Measurements from ENCODE around the gene RAB17. TPM values are rescaled to one million over a fixed set of nuclear protein-coding genes. Genes with fewer than 3 reads are reported as not detected.

RAB17 gene
- total and polyA plus RNA-seq, 10 of the 15 experiments (the other 5 are each of a cell fraction or from before 2014, with no cell fraction given), result 0.07 to 1.4 (median 0.28) TPM; not detected in 3

DNA sequence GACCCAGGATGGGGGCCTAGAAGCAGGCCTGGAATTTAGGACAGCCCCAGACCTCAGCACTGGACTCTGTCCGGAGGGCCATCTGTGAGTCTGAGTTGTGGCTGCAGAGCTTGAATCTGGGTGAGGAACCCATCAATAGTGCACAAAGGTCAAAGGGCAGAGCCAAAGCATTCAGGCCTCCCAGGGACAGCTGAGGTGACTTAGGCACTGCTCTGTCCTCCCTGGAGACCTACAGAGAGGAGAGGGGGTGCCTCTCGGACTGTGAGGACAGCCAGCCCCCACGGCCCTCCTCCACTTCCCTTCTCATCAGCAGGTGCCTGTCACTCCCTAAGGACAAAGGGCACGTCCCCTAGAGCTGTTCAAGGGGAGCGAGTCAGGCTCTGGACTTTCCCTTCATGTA lies 49.3 kb downstream of the RAB17 start:
- 7% methylated on average over 3 of the region's 5 CpGs for WGBS (ENCODE audit: insufficient coverage, insufficient replicate concordance, low lambda C conversion rate, missing lambda C conversion rate)
- no peaks in the 10 kb centered on the region for H4K20me1 ChIP-seq (ENCODE audit: control insufficient read depth, insufficient read depth)
- H3K27me3 ChIP-seq (replicated peaks in 1 of 2; ENCODE audit: control insufficient read depth in 2 of 2, insufficient read depth in 2 of 2, low read length in 1 of 2), result peaks cover 0 to 3% of the 10 kb centered on the region in 2 experiments; a peak in 1 of 4 replicates
- ATAC-seq, result peak; percentile 65
- no peak overlapping the region for H3K9ac ChIP-seq (ENCODE audit: control insufficient read depth, insufficient read depth, low read length)
- POLR2A ChIA-PET, result interaction anchor here (1.0 to 2.5 kb wide), 4 partner anchors 10 to 28 kb away, joined by 3 to 11 read pairs (median 4); no protein-coding TSS in a partner anchor
- RAD21 ChIA-PET (ENCODE audit: unreplicated experiment), result interaction anchor here (0.5 to 2.8 kb wide), 5 partner anchors 12 to 128 kb away, joined by 3 to 13 read pairs (median 3); no protein-coding TSS in a partner anchor
- SMC1A ChIA-PET (ENCODE audit: uncharacterized antibody, unreplicated experiment), result interaction anchor here (1.0 to 3.5 kb wide), 5 partner anchors 10 to 31 kb away, joined by 3 to 16 read pairs (median 9); no protein-coding TSS in a partner anchor
- CTCF ChIA-PET, result interaction anchor here (0.8 to 2.8 kb wide), 7 partner anchors 10 to 132 kb away, joined by 3 to 18 read pairs (median 4); no protein-coding TSS in a partner anchor
- TF ChIP-seq, protein P1, sequence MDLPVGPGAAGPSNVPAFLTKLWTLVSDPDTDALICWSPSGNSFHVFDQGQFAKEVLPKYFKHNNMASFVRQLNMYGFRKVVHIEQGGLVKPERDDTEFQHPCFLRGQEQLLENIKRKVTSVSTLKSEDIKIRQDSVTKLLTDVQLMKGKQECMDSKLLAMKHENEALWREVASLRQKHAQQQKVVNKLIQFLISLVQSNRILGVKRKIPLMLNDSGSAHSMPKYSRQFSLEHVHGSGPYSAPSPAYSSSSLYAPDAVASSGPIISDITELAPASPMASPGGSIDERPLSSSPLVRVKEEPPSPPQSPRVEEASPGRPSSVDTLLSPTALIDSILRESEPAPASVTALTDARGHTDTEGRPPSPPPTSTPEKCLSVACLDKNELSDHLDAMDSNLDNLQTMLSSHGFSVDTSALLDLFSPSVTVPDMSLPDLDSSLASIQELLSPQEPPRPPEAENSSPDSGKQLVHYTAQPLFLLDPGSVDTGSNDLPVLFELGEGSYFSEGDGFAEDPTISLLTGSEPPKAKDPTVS (IDR thresholded peaks at IDR 0.05; ENCODE audit: low read depth, low read length), result no peak
- TF ChIP-seq, protein P2, sequence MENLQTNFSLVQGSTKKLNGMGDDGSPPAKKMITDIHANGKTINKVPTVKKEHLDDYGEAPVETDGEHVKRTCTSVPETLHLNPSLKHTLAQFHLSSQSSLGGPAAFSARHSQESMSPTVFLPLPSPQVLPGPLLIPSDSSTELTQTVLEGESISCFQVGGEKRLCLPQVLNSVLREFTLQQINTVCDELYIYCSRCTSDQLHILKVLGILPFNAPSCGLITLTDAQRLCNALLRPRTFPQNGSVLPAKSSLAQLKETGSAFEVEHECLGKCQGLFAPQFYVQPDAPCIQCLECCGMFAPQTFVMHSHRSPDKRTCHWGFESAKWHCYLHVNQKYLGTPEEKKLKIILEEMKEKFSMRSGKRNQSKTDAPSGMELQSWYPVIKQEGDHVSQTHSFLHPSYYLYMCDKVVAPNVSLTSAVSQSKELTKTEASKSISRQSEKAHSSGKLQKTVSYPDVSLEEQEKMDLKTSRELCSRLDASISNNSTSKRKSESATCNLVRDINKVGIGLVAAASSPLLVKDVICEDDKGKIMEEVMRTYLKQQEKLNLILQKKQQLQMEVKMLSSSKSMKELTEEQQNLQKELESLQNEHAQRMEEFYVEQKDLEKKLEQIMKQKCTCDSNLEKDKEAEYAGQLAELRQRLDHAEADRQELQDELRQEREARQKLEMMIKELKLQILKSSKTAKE (IDR thresholded peaks at IDR 0.05; ENCODE audit: low read depth, poor library complexity, severe bottlenecking), result no peak
- TF ChIP-seq NR2C1 (IDR thresholded peaks at IDR 0.05), result peak; percentile 56
- TF ChIP-seq SIX5 (IDR thresholded peaks at IDR 0.05; ENCODE audit: low read depth, low read length, severe bottlenecking), result no peak
- peak; percentile 73 for TF ChIP-seq NR2F1 (conservative IDR thresholded peaks at IDR 0.05)
- no peak for TF ChIP-seq CHD2 (IDR thresholded peaks at IDR 0.05; ENCODE audit: borderline replicate concordance, low read depth, low read length)
- peak; percentile 32 for TF ChIP-seq MEF2B (IDR thresholded peaks at IDR 0.05; ENCODE audit: partially characterized antibody, poor library complexity, severe bottlenecking)
- DNase-seq (ENCODE audit: low read depth, low spot score), result no peak
- no peaks in the 10 kb centered on the region for H3K9me3 ChIP-seq (replicated peaks; ENCODE audit: control insufficient read depth, insufficient read depth, low read length)
- intact Hi-C loops (cut with micrococcal nuclease; ENCODE audit: unreplicated experiment), result no loop called here
- in situ Hi-C loops (cut with MboI), result no loop called here
- no peaks in the 10 kb centered on the region for H3K79me2 ChIP-seq (ENCODE audit: control insufficient read depth, insufficient read depth, low read length)
- H3K4me1 ChIP-seq (ENCODE audit: control insufficient read depth, insufficient read depth, low read length), result peaks cover 6% of the 10 kb centered on the region; the same call in 1 of the 2 replicates
- BruUV-seq (replicated peaks), result no TSS peak
- peak overlapping the region; percentile 16; the same call in 1 of the 2 replicates for H2AFZ ChIP-seq (ENCODE audit: control insufficient read depth, low read depth, low read length)
- no peak overlapping the region for H3K4me3 ChIP-seq
- no peak overlapping the region for H3K4me2 ChIP-seq (ENCODE audit: control insufficient read depth, insufficient read depth)
- no peak overlapping the region for H3K27ac ChIP-seq (ENCODE audit: control insufficient read depth, insufficient read depth)
- FAIRE-seq, result no peak
- no peaks in the 10 kb centered on the region for H3K36me3 ChIP-seq (ENCODE audit: control insufficient read depth in 2 of 2, insufficient read depth in 2 of 2, low read length in 1 of 2)

All from GM12878 (cell line).